ENCODE results near the gene KCNB1. TPM values are rescaled to one million over a fixed set of nuclear protein-coding genes. Genes with fewer than 3 reads are reported as not detected.

The KCNB1 gene
- total RNA-seq, 2 donors from 2014 or later = 2.8 to 16.1 TPM

- DNase-seq (ENCODE audit: low spot score) = no peak
- TF ChIP-seq CTCF (IDR thresholded peaks at IDR 0.05) (no peak), POLR2AphosphoS5 (IDR thresholded peaks at IDR 0.05) (no peak), POLR2A (IDR thresholded peaks at IDR 0.05) (no peak)
- Histone ChIP-seq H3K4me3 (no peak overlapping the region), H3K9me3 (no peaks in the 10 kb centered on the region), H3K27me3 (replicated peaks; ENCODE audit: insufficient read depth) (no peaks in the 10 kb centered on the region), H3K4me1 (replicated peaks) (no peaks in the 10 kb centered on the region), H3K36me3 (no peaks in the 10 kb centered on the region), H3K27ac (no peak overlapping the region)
- 82% methylated on average over 3 of the region's 3 CpGs for WGBS
- intact Hi-C loops (cut with DNase I) = no loop called here
These were observed 78.0 kb downstream of the KCNB1 start for GRCh38 chr20:49404461-49404860.

GRCh38 chr20:49403911-49404310 is 78.6 kb downstream of the KCNB1 start:
- Histone ChIP-seq H3K27me3 (replicated peaks; ENCODE audit: insufficient read depth) (no peaks in the 10 kb centered on the region), H3K9me3 (no peaks in the 10 kb centered on the region), H3K27ac (no peak overlapping the region), H3K4me3 (no peak overlapping the region), H3K36me3 (no peaks in the 10 kb centered on the region), H3K4me1 (replicated peaks) (no peaks in the 10 kb centered on the region)
- intact Hi-C loops (cut with DNase I) = no loop called here
- no peak for TF ChIP-seq POLR2A (IDR thresholded peaks at IDR 0.05)
- DNase-seq (ENCODE audit: low spot score) = no peak
- 84% methylated on average over 9 of the region's 9 CpGs for WGBS

- Histone ChIP-seq H3K4me1 (replicated peaks) (no peaks in the 10 kb centered on the region), H3K27ac (no peak overlapping the region)
- WGBS = 93% methylated on average over 2 of the region's 2 CpGs
These were observed 79.5 kb downstream of the KCNB1 start for GRCh38 chr20:49403012-49403411.

GRCh38 chr20:49400904-49401303 is 81.6 kb downstream of the KCNB1 start:
- Histone ChIP-seq H3K4me1 (replicated peaks) (no peaks in the 10 kb centered on the region), H3K4me3 (no peak overlapping the region), H3K27me3 (replicated peaks; ENCODE audit: insufficient read depth) (no peaks in the 10 kb centered on the region), H3K9me3 (no peaks in the 10 kb centered on the region), H3K36me3 (no peaks in the 10 kb centered on the region), H3K27ac (peak overlapping the region; percentile 61 to 71)
- intact Hi-C loops (cut with DNase I) = loop anchor here (2.0 kb wide), 1 partner anchor 44 kb away; no protein-coding TSS in a partner anchor
- WGBS = 32% methylated on average over 3 of the region's 3 CpGs
- peak; percentile 25 for TF ChIP-seq POLR2AphosphoS5 (IDR thresholded peaks at IDR 0.05)
- no peak for TF ChIP-seq POLR2A (IDR thresholded peaks at IDR 0.05)
- no peak for TF ChIP-seq CTCF (IDR thresholded peaks at IDR 0.05)
- DNase-seq (ENCODE audit: low spot score) = no peak

More at GRCh38 chr20:49403012-49403411, 79.5 kb downstream of the KCNB1 start:
- H3K4me3 ChIP-seq = no peak overlapping the region
- no peaks in the 10 kb centered on the region for H3K9me3 ChIP-seq
- no peak for TF ChIP-seq CTCF (IDR thresholded peaks at IDR 0.05)
- no peaks in the 10 kb centered on the region for H3K27me3 ChIP-seq (replicated peaks; ENCODE audit: insufficient read depth)
- no peak for DNase-seq (ENCODE audit: low spot score)
- H3K36me3 ChIP-seq = no peaks in the 10 kb centered on the region
- intact Hi-C loops (cut with DNase I) = no loop called here

GRCh38 chr20:49400410-49400809 is 82.1 kb downstream of the KCNB1 start:
- WGBS = 33% methylated on average over 7 of the region's 7 CpGs
- Histone ChIP-seq H3K27ac (peak overlapping the region; percentile 61 to 71), H3K36me3 (no peaks in the 10 kb centered on the region), H3K4me1 (replicated peaks) (no peaks in the 10 kb centered on the region), H3K27me3 (replicated peaks; ENCODE audit: insufficient read depth) (no peaks in the 10 kb centered on the region), H3K9me3 (no peaks in the 10 kb centered on the region), H3K4me3 (no peak overlapping the region)
- intact Hi-C loops (cut with DNase I) = loop anchor here (2.0 kb wide), 1 partner anchor 44 kb away; no protein-coding TSS in a partner anchor
- DNase-seq (ENCODE audit: low spot score) = no peak
- TF ChIP-seq POLR2AphosphoS5 (IDR thresholded peaks at IDR 0.05) = peak; percentile 34
- no peak for TF ChIP-seq CTCF (IDR thresholded peaks at IDR 0.05)
- no peak for TF ChIP-seq POLR2A (IDR thresholded peaks at IDR 0.05)

All from prostate gland (tissue), 2 donors.